ENCODE data around the gene ACBD4.

GRCh38 chr17:45101883-45102811 lies 33.3 kb upstream of the ACBD4 start:
- TF ChIP-seq CTCF (IDR thresholded peaks at IDR 0.05; ENCODE audit: insufficient read depth, low read length) (no peak), REST (IDR thresholded peaks at IDR 0.05; ENCODE audit: insufficient replicate concordance, low read depth) (no peak), POLR2AphosphoS5 (IDR thresholded peaks at IDR 0.05; ENCODE audit: low read depth) (no peak)
